GM10847 (cell line): ENCODE measurements around the gene SLCO3A1.

Experiments used
- POLR2A ChIP-seq: IDR thresholded peaks from 2 replicates; pipeline ENCODE4 v1.6.1; 2011; ENCODE audit not compliant: insufficient read length; ENCODE audit errors: extremely low read depth

Gene SLCO3A1

GRCh38 chr15:92075764-92076163, 222.3 kb downstream of the SLCO3A1 start:
- no peak for TF ChIP-seq POLR2A

GRCh38 chr15:92076541-92076940, 223.0 kb downstream of the SLCO3A1 start:
- TF ChIP-seq POLR2A, result no peak

GRCh38 chr15:92077353-92078085, 224.0 kb downstream of the SLCO3A1 start:
- no peak for TF ChIP-seq POLR2A

GRCh38 chr15:92078270-92078669, 224.8 kb downstream of the SLCO3A1 start:
- TF ChIP-seq POLR2A, result no peak

- no peak for TF ChIP-seq POLR2A
Measured at GRCh38 chr15:92079047-92079446, 225.5 kb downstream of the SLCO3A1 start.

GRCh38 chr15:92079647-92080255, 226.2 kb downstream of the SLCO3A1 start:
- TF ChIP-seq POLR2A, result no peak

- no peak for TF ChIP-seq POLR2A
Measured at GRCh38 chr15:92082006-92082843, 228.7 kb downstream of the SLCO3A1 start.

GRCh38 chr15:92083190-92083589, 229.7 kb downstream of the SLCO3A1 start:
- TF ChIP-seq POLR2A, result no peak

- no peak for TF ChIP-seq POLR2A
Measured at GRCh38 chr15:92087211-92087610, 233.7 kb downstream of the SLCO3A1 start.

GRCh38 chr15:92091155-92091734, 237.7 kb downstream of the SLCO3A1 start:
- TF ChIP-seq POLR2A, result no peak

GRCh38 chr15:92092289-92093105, 239.0 kb downstream of the SLCO3A1 start:
- no peak for TF ChIP-seq POLR2A

GRCh38 chr15:92095693-92096092, 242.2 kb downstream of the SLCO3A1 start:
- no peak for TF ChIP-seq POLR2A

- TF ChIP-seq POLR2A, result no peak
Measured at GRCh38 chr15:92097474-92098178, 244.1 kb downstream of the SLCO3A1 start.

- no peak for TF ChIP-seq POLR2A
Measured at GRCh38 chr15:92098869-92099268, 245.4 kb downstream of the SLCO3A1 start.

GRCh38 chr15:92100301-92100700, 246.8 kb downstream of the SLCO3A1 start:
- TF ChIP-seq POLR2A, result no peak

- TF ChIP-seq POLR2A, result no peak
Measured at GRCh38 chr15:92100751-92101150, 247.2 kb downstream of the SLCO3A1 start.
